ENCODE results near the gene ITGA3.

Gene ITGA3

DNA sequence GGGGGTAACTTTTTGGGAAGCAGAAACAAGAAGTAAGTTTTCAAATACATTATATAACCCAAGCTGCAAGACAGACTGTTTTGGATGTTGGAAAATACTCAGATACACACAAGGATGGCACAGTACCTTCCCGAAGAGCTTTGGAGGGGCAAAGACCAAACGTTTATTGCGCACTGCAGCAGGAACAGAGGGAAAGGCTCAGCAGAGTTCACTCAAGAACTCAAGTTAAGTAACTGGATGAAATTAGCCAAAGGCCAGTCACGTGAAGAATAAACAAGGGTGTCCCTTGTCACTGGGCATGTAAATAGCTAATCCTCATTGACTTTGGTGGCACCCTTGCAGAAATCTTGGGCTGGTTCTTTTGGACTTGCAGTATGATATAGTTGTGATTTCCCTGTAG, 42.0 kb downstream of the ITGA3 start:
- Histone ChIP-seq H3K9me3 (ENCODE audit: insufficient read depth, low read length) (no peaks in the 10 kb centered on the region), H3K4me3 (ENCODE audit: insufficient read depth, low read length, poor library complexity, severe bottlenecking) (no peak overlapping the region), H2AFZ (ENCODE audit: low read depth, low read length, severe bottlenecking) (no peak overlapping the region), H3K4me2 (ENCODE audit: low read depth, low read length, poor library complexity, severe bottlenecking) (no peak overlapping the region), H3F3A (ENCODE audit: insufficient read depth) (no peaks in the 10 kb centered on the region), H3K9me2 (replicated peaks; ENCODE audit: insufficient read depth, low read length) (no peaks in the 10 kb centered on the region), H3K79me2 (ENCODE audit: insufficient read depth, low read length) (no peaks in the 10 kb centered on the region), H4K20me1 (ENCODE audit: low read depth, low read length) (no peaks in the 10 kb centered on the region), H3K27ac (ENCODE audit: low read depth, low read length) (no peak overlapping the region), H3K27me3 (ENCODE audit: low read length) (no peaks in the 10 kb centered on the region), H3K9ac (ENCODE audit: low read length) (no peak overlapping the region), H3K36me3 (ENCODE audit: low read length) (no peaks in the 10 kb centered on the region)
- no peak for TF ChIP-seq EZH2phosphoT487 (conservative IDR thresholded peaks at IDR 0.05; ENCODE audit: low read length)
- TF ChIP-seq, protein P1, sequence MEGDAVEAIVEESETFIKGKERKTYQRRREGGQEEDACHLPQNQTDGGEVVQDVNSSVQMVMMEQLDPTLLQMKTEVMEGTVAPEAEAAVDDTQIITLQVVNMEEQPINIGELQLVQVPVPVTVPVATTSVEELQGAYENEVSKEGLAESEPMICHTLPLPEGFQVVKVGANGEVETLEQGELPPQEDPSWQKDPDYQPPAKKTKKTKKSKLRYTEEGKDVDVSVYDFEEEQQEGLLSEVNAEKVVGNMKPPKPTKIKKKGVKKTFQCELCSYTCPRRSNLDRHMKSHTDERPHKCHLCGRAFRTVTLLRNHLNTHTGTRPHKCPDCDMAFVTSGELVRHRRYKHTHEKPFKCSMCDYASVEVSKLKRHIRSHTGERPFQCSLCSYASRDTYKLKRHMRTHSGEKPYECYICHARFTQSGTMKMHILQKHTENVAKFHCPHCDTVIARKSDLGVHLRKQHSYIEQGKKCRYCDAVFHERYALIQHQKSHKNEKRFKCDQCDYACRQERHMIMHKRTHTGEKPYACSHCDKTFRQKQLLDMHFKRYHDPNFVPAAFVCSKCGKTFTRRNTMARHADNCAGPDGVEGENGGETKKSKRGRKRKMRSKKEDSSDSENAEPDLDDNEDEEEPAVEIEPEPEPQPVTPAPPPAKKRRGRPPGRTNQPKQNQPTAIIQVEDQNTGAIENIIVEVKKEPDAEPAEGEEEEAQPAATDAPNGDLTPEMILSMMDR (IDR thresholded peaks at IDR 0.05; ENCODE audit: insufficient read depth, low read length, poor library complexity, severe bottlenecking): no peak

DNA sequence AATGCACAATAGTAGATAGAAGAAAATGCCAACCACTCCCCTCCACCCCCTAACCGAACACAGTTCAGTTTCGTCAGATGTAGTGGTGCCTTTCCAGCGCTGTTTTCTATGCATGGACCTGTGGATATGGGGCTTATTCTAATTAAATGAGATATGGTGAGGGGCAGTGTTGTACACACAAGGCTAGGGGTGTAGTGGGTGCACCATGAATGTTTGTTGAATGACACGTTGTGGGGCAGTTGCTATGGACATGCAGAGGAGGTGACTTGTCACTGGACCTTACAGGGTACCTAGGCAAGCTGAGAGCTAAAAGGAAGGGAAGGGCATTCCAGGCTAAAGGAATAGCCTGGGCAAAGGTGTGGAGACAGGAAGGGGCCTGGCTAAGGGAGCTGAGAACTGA, 42.7 kb downstream of the ITGA3 start:
- Histone ChIP-seq H3K9ac (ENCODE audit: low read length) (no peak overlapping the region), H3K27ac (ENCODE audit: low read depth, low read length) (no peak overlapping the region), H2AFZ (ENCODE audit: low read depth, low read length, severe bottlenecking) (no peak overlapping the region), H3K9me3 (ENCODE audit: insufficient read depth, low read length) (no peaks in the 10 kb centered on the region), H3K79me2 (ENCODE audit: insufficient read depth, low read length) (no peaks in the 10 kb centered on the region), H3K27me3 (ENCODE audit: low read length) (no peaks in the 10 kb centered on the region), H4K20me1 (ENCODE audit: low read depth, low read length) (no peaks in the 10 kb centered on the region), H3K36me3 (ENCODE audit: low read length) (no peaks in the 10 kb centered on the region), H3F3A (ENCODE audit: insufficient read depth) (no peaks in the 10 kb centered on the region), H3K4me3 (ENCODE audit: insufficient read depth, low read length, poor library complexity, severe bottlenecking) (no peak overlapping the region), H3K9me2 (replicated peaks; ENCODE audit: insufficient read depth, low read length) (no peaks in the 10 kb centered on the region), H3K4me2 (ENCODE audit: low read depth, low read length, poor library complexity, severe bottlenecking) (no peak overlapping the region)
- TF ChIP-seq EZH2phosphoT487 (conservative IDR thresholded peaks at IDR 0.05; ENCODE audit: low read length): no peak
- TF ChIP-seq, protein P1 (IDR thresholded peaks at IDR 0.05; ENCODE audit: insufficient read depth, low read length, poor library complexity, severe bottlenecking): no peak

GRCh38 chr17:50099003-50099402, 43.1 kb downstream of the ITGA3 start:
- Histone ChIP-seq H3K4me3 (ENCODE audit: insufficient read depth, low read length, poor library complexity, severe bottlenecking) (no peak overlapping the region), H3K4me2 (ENCODE audit: low read depth, low read length, poor library complexity, severe bottlenecking) (no peak overlapping the region), H3K27ac (ENCODE audit: low read depth, low read length) (no peak overlapping the region), H4K20me1 (ENCODE audit: low read depth, low read length) (no peaks in the 10 kb centered on the region), H3K79me2 (ENCODE audit: insufficient read depth, low read length) (no peaks in the 10 kb centered on the region), H3K9me2 (replicated peaks; ENCODE audit: insufficient read depth, low read length) (no peaks in the 10 kb centered on the region), H3K9ac (ENCODE audit: low read length) (no peak overlapping the region), H3F3A (ENCODE audit: insufficient read depth) (no peaks in the 10 kb centered on the region), H2AFZ (ENCODE audit: low read depth, low read length, severe bottlenecking) (no peak overlapping the region), H3K9me3 (ENCODE audit: insufficient read depth, low read length) (no peaks in the 10 kb centered on the region), H3K27me3 (ENCODE audit: low read length) (no peaks in the 10 kb centered on the region), H3K36me3 (ENCODE audit: low read length) (no peaks in the 10 kb centered on the region)
- TF ChIP-seq, protein P1 (IDR thresholded peaks at IDR 0.05; ENCODE audit: insufficient read depth, low read length, poor library complexity, severe bottlenecking): no peak
- TF ChIP-seq EZH2phosphoT487 (conservative IDR thresholded peaks at IDR 0.05; ENCODE audit: low read length): no peak

Data from SU-DHL-6 (cell line).